Measurements from ENCODE around the gene TOMM20.

Gene TOMM20

GRCh38 chr1:235063068-235063765, 65.4 kb downstream of the TOMM20 start:
- no peak for DNase-seq (ENCODE audit: low read depth)

GRCh38 chr1:235060607-235061470, 67.8 kb downstream of the TOMM20 start:
- DNase-seq (ENCODE audit: low read depth) = no peak
